Stromal cell of bone marrow (primary cell): ENCODE measurements around the gene GRXCR2.

Experiments
- DNase-seq: peaks from one replicate; pipeline ENCODE4 v3.0.0-alpha.2; 2012; ENCODE audit warnings: low read depth

GRXCR2 gene

DNA sequence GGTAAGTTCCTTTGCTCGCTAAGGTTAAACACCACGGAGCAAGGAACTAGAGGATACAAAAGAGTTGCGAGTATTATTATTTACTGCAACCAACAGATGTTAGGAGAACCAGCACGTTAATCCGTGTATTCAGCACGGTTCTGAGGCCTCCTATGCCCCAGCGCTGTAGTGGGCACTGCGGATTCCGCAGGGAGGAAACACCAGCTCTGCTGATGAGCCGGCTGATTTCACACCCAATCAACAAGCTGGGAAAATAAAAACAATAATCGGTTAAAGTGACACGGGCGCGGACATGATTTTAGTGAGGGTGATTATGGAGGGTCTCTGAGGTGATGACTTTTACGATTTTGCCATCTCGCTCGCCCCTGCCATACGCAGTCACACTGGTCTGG, 37.0 kb downstream of the GRXCR2 start:
- DNase-seq = no peak

GRCh38 chr5:145834917-145835847, 37.6 kb downstream of the GRXCR2 start, which contains the start of gene PRELID2:
TSS of gene PRELID2 (minus strand) at chr5:145835342. CDS start at chr5:145835251, 91 bp downstream.
- DNase-seq = peak; percentile 79

DNA sequence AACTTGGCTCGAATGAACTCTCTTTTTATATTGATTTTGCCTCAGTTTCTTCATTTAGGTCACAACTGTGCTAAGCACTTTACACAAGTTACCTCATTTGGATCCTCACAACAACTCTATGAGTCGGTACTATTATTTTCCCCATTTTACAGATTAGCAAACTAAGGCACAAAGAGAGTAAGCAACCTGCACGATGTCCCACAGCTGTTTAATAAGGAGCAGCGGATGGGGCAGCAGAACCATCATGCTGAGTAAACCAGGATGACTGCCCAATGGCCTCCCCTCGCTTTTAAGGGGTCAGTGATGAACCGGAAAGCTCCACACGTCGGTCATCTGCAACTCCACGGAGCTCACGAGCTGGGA, 38.3 kb downstream of the GRXCR2 start:
- DNase-seq = no peak

DNA sequence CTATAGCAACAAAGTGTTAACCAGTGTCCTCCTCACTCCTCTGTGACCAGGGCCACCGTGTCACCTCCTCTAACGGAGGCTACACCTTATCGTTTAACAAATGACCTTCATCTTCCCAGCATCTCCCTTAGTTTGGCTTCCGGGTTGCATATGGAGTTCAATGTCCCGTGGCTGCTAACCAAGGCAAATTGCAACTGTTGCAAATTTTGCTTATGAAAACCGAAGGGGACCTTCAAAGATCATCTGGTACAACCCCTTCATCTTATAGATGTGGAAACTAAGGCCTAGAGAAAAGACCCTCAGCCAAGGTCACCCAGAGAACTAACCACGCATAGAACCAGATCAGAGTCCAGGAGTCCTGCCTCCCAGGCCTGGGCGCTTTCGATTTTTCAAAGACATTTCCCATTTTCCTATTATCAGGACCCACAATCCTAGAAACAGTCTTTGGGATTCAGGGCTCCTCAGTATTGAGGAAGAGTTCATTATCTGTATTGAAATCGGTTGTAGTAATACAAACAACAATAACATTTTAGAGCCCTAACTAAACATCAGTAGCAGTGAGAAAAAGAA, 39.1 kb downstream of the GRXCR2 start:
- DNase-seq = no peak

- DNase-seq = peak; percentile 28
Observed at GRCh38 chr5:145830594-145830993, 42.2 kb downstream of the GRXCR2 start.

DNA sequence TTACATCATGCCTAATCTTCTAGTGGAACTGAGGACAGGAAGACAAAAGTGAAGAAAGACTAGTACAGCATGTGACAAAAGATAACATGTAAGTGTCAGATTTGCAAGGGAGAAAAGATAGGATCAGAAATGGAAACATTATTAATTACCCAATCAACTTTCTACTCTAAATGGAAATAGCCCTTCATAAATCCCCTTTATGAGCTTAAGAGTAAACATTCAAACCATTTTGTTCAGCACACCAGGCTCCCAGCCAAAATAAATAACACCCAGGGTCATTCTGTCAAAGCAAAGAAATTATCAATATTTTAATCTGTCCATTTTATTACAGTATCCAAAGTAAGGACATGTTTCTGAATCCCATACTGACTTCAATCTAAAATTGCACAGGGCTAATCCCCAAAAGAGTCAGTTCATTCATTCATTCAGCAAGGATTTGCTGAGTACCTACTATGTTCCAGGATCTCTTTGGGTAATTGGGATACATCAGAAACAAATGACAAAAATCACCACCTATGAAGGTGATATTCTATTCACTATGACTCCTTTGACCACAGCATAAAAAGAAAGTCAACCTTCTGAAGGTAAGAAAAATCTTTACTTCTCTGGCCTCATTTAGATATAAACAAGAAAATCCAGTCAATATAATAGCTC, 43.0 kb downstream of the GRXCR2 start:
- no peak for DNase-seq

DNA sequence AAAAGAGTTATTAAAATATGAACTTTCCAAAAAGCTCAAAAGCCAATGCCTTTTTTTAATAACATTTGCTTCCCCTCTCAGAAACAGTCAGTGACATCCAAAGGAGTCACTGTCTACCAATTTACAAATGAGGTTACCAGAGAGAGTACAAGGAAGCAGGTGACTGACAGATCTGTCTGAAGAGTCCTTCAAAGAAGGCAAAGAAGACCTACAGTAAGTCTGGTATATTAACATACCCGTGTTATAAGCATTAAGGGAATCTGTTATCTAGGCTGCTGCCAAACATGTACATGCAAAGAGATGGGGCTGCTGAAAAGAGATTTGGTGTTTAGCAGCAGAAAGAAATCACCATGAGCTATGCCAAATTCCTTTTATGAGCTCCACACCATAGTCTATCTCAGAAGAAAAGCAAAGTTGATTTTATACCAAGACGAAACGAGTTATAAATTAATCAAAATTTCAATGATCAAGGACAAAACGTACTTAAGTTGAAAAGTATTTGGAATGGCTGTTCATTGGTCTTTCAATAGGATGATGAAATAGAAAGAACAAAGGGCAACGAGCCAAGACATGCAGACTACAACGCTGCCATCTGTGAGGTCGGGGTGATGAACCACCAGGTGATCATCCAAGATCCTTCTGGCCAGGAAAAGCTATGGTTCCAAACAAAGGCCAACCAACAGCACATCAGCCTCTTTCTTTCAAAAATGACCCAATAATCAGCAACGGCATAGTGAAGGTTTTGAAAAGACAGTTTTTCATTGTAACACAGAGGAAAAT, 45.7 kb downstream of the GRXCR2 start:
- no peak for DNase-seq

DNA sequence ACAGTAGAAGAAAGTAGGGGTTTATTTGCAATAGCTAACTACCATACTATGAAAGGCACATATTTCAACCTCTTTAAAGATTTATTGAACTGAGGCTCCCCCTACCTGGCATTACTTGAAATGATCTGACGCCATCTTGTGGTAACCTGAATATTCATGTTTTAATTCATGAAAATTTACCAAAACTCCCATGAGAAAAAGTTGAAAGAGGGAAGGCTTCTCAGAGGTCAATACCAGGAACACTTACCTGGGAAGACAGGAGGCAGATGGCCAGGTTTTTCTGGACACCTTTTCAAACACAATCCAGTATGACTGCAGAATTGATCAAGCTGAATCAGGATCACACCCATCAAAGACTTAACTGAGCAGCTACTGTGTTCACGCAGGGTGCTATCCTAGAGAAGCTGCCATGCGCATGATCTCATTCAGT, 47.0 kb downstream of the GRXCR2 start:
- DNase-seq = peak; percentile 37

- DNase-seq = no peak
Observed at GRCh38 chr5:145824040-145824439, 48.8 kb downstream of the GRXCR2 start.

GRCh38 chr5:145818604-145819003, 54.2 kb downstream of the GRXCR2 start:
- no peak for DNase-seq

DNA sequence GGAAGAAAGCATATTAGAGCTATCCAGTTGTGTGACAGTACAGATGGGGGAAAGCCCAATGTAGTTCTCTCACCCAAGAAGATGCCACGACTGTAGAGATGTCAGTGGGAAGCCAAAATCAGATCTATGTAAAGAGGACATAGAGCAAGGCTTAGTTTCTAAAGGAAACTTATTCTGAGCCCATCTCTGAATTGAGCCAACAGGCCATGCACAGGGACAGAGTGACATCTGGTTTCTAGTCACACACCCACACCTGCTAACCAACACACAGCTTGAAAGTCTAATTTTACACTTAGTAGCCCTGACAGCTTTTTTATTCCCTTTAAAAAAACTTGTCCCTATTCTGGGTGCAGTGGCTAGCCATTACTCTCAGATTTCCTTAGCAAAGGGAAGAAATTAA, 59.9 kb downstream of the GRXCR2 start:
- no peak for DNase-seq

DNA sequence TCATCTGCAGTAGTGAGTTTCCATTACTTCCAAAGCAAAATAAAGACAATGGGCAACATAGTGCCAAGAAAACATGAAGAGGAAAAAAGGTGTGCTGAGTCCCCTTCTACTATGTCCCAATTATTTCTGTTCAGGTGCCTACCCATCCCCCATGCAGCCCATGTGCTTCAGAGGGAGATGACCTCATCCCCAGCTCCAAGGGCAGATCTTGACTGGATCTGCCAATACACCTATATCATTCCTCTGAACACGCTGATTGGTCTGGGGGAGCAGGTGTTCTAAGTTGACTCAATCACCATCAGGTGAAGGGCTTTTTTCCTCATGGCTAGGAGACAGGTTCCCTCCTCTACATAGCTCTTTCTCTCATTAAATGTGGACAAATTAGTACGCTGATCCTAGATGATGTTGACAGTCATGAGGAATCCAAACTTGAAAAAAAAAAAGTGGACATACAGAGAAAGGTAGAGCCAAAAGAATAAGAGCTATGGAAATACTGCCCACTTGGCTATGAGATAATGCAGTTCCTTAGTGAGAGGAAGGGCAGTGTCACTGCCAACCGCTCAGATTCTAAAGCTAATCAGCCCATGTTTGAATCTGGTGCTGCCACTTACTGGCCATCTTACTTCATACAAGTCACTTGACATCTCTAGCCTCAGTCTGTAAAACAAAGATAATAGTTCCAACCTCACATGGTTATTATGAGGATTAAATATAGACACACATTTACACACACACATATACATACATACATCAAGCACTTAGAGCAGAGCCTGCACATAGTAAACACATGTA, 60.8 kb downstream of the GRXCR2 start:
- DNase-seq = peak; percentile 70
